ENCODE data around the gene SLC24A3.

SLC24A3 gene

GRCh38 chr20:19349879-19350278 lies 137.4 kb downstream of the SLC24A3 start:
- no peak for DNase-seq

GRCh38 chr20:19351542-19351941 lies 139.1 kb downstream of the SLC24A3 start:
- DNase-seq: no peak

- no peak for DNase-seq
Observed at GRCh38 chr20:19354950-19355349, 142.5 kb downstream of the SLC24A3 start.

GRCh38 chr20:19361790-19362189 lies 149.3 kb downstream of the SLC24A3 start:
- no peak for DNase-seq

GRCh38 chr20:19363476-19363875 lies 151.0 kb downstream of the SLC24A3 start:
- no peak for DNase-seq

- DNase-seq: no peak
Observed at GRCh38 chr20:19367591-19367990, 155.1 kb downstream of the SLC24A3 start.

GRCh38 chr20:19368351-19368750 lies 155.9 kb downstream of the SLC24A3 start:
- DNase-seq: no peak

GRCh38 chr20:19370076-19371075 lies 157.9 kb downstream of the SLC24A3 start:
- DNase-seq: no peak

GRCh38 chr20:19371112-19371511 lies 158.7 kb downstream of the SLC24A3 start:
- DNase-seq: no peak

GRCh38 chr20:19374216-19374615 lies 161.8 kb downstream of the SLC24A3 start:
- no peak for DNase-seq

- DNase-seq: no peak
Observed at GRCh38 chr20:19375395-19375794, 163.0 kb downstream of the SLC24A3 start.

- DNase-seq: no peak
Observed at GRCh38 chr20:19375801-19376200, 163.4 kb downstream of the SLC24A3 start.

- DNase-seq: no peak
Observed at GRCh38 chr20:19376451-19377229, 164.2 kb downstream of the SLC24A3 start.

GRCh38 chr20:19378058-19378457 lies 165.6 kb downstream of the SLC24A3 start:
- DNase-seq: no peak

GRCh38 chr20:19380211-19380610 lies 167.8 kb downstream of the SLC24A3 start:
- DNase-seq: no peak

GRCh38 chr20:19381947-19382346 lies 169.5 kb downstream of the SLC24A3 start:
- no peak for DNase-seq

- DNase-seq: no peak
Observed at GRCh38 chr20:19382386-19383340, 170.2 kb downstream of the SLC24A3 start.

- no peak for DNase-seq
Observed at GRCh38 chr20:19384940-19385339, 172.5 kb downstream of the SLC24A3 start.

GRCh38 chr20:19387251-19387650 lies 174.8 kb downstream of the SLC24A3 start:
- no peak for DNase-seq

- no peak for DNase-seq
Observed at GRCh38 chr20:19392344-19393130, 180.1 kb downstream of the SLC24A3 start.

- no peak for DNase-seq
Observed at GRCh38 chr20:19396460-19397081, 184.1 kb downstream of the SLC24A3 start.
